ENCODE measurements around the gene RHOB.

RHOB gene

GRCh38 chr2:20439503-20439902 lies 7.4 kb upstream of the RHOB start:
- no peak for DNase-seq

- DNase-seq = no peak
These were observed 6.8 kb upstream of the RHOB start for GRCh38 chr2:20440001-20440560.

DNA sequence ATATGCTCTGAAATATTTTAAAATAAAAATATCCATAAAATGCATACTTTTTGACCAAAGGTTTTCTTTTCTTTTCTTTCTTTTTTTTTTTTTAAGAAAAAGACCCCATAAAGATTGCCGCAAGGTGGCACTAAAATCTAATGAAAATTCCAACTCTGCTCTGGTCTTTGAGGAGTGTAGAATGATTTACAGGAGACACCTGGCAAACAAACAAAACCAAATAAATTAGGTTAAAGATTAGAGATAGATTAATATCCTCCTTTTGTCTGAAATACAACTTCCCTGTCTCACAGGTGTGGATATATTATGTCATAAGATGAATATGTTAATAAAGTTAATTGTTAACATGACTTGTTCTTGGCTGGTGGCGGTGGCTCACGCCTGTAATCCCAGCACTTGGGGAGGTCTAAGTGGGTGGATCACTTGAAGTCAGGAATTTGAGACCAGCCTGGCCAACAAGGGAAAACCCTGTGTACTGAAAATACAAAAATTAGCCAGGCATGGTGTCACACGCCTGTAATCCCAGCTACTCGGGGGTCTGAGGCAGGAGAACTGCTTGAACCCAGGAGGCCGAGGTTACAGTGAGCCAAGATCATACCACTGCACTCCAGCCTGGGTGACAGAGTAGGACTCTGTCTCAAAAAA lies 3.5 kb upstream of the RHOB start:
- DNase-seq = no peak

DNA sequence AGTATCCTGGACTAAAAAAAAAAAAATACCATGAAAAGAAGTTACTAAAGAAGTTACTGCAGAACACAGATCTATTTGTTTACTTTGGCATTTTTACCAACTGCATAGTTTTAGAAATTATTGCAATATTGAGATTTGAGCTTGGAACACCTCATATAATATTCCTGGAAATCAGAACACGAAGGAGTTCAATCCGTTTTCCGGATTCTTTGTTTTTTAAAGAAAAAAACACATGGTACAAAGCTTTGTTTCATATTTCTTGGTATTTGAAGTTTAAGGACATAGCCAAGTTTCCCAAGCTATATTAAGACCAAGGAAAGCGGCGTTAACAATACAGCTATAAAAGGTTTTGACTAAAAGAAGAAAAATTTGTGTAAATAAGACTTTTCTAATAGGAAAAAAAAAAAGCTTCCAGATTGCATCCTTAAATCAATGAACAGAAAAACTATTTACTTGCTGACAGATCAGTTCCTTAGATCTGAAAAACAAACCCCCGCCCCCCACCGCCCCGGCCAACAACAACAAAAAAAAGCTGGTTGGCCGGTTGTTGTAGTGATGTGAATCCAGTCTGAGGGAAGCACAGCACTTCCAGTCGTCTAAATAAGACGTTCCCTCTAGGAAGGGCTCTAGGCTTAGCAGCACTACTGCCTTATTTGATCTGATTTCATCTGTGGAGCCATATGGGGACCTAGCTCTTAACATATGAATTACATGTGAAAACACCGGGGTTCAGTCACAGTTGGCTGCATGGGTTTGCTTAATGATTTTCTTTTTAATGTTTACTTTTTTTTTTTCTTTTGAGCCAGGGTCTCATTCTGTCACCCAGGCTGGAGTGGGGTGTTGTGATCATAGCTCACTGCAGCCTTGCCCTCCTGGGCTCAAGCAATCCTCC lies 2.5 kb upstream of the RHOB start:
- no peak for DNase-seq

DNA sequence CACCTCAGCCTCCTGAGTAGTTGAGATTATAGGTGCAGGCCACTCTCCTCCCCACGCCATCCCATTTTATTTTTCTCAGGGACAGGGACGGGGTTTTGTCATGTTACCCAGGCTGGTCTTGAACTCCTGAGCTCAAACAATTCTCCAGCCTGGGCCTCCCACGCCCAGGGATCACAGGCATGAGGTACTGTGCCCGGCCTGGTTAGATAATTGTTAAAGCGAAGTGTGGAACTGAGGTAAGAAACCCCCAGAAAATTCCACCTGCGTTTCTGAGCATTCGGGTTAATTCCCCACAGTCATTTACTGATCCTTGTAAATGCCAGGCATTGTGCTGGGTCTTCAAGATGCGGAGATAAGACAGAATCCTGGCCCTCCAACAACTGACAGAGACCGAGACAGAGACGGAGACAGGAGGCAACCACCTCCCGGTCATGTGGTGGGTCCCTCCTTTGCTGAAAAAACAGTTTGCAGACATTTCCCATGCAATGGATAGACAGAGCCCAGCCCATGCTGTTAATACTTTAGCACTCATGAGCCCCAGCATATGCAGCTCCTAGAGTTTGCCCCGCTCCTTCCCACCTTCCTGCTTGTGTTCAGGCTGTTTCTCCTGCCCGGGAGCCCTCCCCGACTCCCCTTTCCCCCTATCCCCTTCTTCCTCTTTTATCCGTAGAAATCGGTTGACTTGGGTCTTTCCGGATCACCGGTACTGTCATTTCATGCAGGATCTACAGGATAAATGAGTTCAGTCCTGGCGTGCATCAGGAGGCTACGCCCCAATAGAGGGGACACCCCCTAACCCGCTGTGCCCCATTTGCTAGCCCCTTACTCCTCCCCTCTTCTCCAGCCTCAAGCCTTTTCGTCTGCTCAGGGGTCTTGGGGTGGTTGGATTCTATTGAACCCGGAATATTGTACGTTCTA lies 1.6 kb upstream of the RHOB start:
- no peak for DNase-seq

GRCh38 chr2:20446255-20446916 lies 488 bp upstream of the RHOB start:
- DNase-seq = no peak

DNA sequence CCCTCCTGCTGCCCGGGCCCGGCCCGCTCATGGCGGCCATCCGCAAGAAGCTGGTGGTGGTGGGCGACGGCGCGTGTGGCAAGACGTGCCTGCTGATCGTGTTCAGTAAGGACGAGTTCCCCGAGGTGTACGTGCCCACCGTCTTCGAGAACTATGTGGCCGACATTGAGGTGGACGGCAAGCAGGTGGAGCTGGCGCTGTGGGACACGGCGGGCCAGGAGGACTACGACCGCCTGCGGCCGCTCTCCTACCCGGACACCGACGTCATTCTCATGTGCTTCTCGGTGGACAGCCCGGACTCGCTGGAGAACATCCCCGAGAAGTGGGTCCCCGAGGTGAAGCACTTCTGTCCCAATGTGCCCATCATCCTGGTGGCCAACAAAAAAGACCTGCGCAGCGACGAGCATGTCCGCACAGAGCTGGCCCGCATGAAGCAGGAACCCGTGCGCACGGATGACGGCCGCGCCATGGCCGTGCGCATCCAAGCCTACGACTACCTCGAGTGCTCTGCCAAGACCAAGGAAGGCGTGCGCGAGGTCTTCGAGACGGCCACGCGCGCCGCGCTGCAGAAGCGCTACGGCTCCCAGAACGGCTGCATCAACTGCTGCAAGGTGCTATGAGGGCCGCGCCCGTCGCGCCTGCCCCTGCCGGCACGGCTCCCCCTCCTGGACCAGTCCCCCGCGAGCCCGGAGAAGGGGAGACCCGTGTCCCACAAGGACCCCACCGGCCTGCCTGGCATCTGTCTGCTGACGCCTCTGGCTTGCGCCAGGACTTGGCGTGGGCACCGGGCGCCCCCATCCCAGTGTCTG lies 767 bp downstream of the RHOB start:
- peak; percentile 25 to 31 for DNase-seq

DNA sequence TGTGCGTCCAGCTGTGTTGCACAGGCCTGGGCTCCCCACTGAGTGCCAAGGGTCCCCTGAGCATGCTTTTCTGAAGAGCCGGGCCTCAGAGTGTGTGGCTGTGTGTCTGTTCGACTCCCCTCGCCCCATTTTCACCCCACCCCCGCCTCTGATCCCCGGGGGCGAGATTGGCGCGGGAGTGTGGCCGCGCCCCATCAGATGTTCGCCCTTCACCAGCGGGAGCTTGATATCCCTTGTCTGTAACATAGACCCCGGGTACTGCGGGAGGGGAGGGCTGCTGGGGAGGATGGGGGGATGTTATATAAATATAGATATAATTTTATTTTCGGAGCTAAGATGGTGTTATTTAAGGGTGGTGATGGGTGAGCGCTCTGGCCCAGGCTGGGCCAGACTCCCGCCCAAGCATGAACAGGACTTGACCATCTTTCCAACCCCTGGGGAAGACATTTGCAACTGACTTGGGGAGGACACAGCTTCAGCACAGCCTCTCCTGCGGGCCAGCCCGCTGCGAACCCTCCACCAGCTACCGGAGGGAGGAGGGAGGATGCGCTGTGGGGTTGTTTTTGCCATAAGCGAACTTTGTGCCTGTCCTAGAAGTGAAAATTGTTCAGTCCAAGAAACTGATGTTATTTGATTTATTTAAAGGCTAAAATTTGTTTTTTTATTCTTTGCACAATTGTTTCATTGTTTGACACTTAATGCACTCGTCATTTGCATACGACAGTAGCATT lies 1.5 kb downstream of the RHOB start:
- no peak for DNase-seq

- no peak for DNase-seq
These were observed 2.1 kb downstream of the RHOB start for GRCh38 chr2:20448977-20449306.

GRCh38 chr2:20449501-20450200 lies 2.8 kb downstream of the RHOB start:
- no peak for DNase-seq

DNA sequence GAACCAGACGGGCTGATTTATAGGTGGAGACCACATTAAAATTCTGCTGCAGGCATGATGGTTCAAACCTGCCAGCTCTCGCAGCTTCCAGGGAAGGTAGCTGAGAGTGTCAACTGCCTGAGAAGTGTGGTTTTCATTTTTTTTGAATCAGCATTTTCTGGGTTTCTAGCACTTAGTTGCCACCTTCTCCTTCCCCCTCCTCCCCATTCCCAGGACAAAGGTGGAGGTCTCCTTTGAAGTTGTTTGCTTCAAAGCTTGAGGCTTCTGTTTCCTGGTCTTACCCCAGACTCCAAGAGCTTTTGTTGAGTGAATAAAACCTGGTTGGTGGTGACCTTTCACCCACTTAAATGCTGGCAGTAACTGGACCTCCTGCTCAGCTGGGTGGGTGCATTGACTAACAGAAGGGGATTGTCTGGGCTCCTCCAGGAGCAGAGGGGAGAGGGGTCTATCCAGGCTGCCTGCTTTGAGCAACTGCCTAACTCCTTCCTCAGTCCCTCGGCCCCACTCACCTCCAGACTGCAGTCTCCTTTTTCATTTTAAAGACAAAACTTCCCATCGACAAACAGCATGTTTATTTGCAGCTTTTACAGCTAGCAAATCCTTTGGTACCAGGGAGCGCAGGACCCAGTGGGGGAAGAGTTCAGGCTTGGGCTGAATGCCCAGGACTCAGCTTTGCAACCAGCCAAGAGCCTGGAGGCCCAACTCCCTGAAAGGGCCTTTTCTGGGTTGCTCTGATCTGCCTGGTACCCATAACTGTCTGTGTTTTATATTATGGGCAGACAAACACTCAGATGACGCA lies 3.5 kb downstream of the RHOB start:
- no peak for DNase-seq

DNA sequence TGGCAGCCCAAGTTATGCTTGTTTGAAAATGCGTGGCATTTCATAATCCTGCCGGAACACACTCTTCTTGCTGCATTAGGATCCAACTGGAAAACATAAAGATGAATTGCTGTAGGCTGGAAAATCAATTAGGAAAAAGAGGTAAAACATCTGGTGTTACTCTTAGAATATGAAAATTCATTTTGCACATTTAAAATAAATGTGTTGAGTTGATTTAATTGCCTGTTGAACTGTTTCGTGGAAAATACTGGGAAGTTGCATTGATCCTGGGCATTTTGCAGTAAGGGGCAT lies 4.1 kb downstream of the RHOB start:
- no peak for DNase-seq

DNA sequence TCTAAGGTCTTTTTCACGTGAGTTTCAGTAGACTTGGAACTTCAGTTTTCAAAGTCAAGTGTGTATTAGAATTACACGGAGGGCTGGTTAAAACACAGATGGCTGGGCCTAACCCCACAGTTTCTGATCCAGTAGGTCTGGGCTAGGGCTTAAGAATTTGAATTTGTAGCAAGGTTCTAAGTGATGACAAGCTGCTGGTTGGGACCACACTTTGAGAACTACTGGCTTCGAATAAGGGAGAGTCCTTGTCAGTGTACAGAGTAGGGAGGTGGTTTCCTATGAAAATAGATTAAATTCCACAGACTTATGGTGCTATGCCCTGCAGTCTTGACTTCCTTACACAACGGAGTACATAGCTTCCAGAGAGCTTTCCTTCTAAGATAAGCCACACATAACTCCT lies 4.5 kb downstream of the RHOB start:
- DNase-seq = no peak

DNA sequence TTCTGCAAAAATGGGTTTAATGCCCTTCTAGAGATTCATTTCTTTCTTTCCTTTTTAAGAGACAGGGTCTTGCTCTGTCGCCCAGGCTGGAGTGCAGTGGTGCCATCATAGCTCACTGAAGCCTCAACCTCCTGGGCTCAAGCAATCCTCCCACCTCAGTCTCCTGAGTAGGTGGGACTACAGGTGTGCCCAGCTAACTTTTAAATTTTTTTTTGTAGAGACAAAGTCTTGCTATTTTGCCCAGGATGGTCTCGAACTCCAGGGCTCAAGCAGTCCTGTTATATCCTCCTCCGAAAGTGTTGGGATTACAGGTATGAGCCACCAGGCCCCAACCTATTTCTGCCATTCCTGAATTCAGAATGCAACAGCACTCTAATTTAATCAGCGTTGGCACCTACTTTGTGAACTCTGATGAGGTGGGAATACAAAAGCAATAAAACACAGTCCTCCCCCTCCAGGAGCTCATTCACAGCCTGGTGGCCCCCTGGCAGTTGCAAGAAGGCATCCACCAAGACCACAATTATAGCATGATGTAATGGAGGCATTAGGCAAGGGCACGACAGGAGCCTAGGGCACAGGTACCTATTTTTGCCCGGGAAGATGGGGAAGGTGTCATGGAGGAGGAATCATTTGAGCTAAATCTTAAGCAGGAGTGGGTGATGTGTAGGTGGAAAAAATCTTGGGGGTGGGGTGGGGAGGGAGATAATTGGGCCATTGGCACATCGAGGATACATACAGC lies 5.1 kb downstream of the RHOB start:
- no peak for DNase-seq

DNA sequence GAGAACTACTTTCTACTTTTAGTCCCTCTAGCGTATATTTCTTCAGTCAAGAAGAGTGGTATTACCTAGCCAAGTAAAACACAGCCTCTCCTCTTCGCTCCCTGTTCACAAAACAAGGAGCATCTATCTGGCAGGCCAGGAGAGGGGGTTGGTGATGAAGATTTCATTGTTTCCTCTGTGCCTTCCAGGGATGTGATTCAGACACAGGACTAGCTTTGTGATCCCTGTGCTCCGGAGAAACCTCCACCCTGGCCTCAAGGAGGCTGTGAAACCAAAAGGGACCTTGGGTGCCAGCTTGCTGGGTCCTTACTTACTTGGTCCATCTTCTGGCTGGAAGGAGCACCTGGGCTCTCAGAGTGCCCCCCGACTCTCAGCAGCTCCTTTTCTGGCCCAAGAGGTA lies 5.7 kb downstream of the RHOB start:
- no peak for DNase-seq

GRCh38 chr2:20453087-20453486 lies 6.2 kb downstream of the RHOB start:
- no peak for DNase-seq

DNA sequence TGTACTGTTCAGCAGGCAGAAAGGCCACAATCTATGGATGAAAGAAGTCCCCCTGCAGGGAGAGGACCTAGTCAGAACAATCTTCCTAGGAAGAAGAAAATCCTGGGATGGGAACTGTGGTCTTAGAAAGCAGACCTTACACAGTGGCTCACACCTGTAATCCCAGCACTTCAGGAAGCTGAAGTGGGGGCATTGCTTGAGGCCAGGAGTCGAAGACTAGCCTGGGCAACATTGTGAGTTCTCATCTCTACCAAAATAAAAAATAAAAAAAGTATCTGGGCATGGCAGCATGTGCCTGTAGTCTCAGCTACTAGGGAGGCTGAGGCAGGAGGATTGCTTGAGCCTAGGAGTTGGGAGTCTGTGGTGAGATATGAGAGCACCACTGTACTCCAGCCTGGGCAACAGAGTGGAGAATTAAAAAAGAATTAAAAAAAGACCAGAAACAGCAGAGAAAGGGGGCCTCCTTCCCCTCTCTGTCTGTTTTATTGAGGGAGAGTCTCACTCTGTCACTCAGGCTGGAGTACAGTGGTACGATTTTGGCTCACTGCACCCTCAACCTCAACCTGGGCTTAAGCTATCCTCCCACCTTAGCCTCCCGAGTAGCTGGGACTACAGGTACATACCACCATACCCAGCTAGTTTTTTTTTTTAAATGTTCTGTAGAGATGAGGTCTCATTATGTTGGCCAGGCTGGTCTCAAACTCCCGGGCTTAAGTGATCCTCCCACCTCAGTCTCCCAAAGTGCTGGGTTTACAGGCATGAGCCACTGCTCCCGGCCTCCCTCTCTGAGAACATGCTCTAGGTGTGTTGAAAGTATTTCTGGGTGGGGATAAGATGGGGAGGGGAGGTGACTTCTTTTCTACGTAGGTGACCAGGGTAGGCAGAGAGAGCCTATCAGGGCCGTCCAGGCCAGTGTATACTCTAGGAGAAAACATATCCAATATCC lies 7.4 kb downstream of the RHOB start:
- no peak for DNase-seq

- no peak for DNase-seq
These were observed 8.3 kb downstream of the RHOB start for GRCh38 chr2:20455076-20455587.
